GM18867 (cell line): ENCODE measurements around the gene PLEK2.

Experiments
- ATAC-seq: cut with Tn5 transposase; IDR thresholded peaks from one replicate; pipeline ENCODE4 v1.9.1; 2021; ENCODE audit warnings: mild to moderate bottlenecking, moderate library complexity; ENCODE audit not compliant: unreplicated experiment

Gene PLEK2

GRCh38 chr14:67405771-67406170 lies 6.2 kb downstream of the PLEK2 start:
- ATAC-seq, result no peak

GRCh38 chr14:67400434-67400833 lies 11.5 kb downstream of the PLEK2 start:
- ATAC-seq, result no peak

GRCh38 chr14:67397536-67397935 lies 14.4 kb downstream of the PLEK2 start:
- no peak for ATAC-seq

GRCh38 chr14:67396381-67396970 lies 15.5 kb downstream of the PLEK2 start:
- ATAC-seq, result no peak

- ATAC-seq, result no peak
Measured at GRCh38 chr14:67395876-67396189, 16.1 kb downstream of the PLEK2 start.

- ATAC-seq, result no peak
Measured at GRCh38 chr14:67395086-67395875, 16.7 kb downstream of the PLEK2 start.

GRCh38 chr14:67393689-67394088 lies 18.3 kb downstream of the PLEK2 start:
- no peak for ATAC-seq

GRCh38 chr14:67392800-67393199 lies 19.2 kb downstream of the PLEK2 start:
- ATAC-seq, result no peak

GRCh38 chr14:67392123-67392522 lies 19.8 kb downstream of the PLEK2 start:
- ATAC-seq, result no peak

GRCh38 chr14:67391268-67391667 lies 20.7 kb downstream of the PLEK2 start:
- no peak for ATAC-seq

- ATAC-seq, result no peak
Measured at GRCh38 chr14:67389811-67390534, 22.0 kb downstream of the PLEK2 start.

- ATAC-seq, result no peak
Measured at GRCh38 chr14:67389275-67389674, 22.7 kb downstream of the PLEK2 start.

- no peak for ATAC-seq
Measured at GRCh38 chr14:67387195-67387594, 24.8 kb downstream of the PLEK2 start.

- no peak for ATAC-seq
Measured at GRCh38 chr14:67385618-67386017, 26.3 kb downstream of the PLEK2 start.

GRCh38 chr14:67385120-67385519 lies 26.8 kb downstream of the PLEK2 start:
- ATAC-seq, result no peak

- ATAC-seq, result no peak
Measured at GRCh38 chr14:67377916-67378315, 34.0 kb downstream of the PLEK2 start.

- peak; percentile 57 for ATAC-seq
Measured at GRCh38 chr14:67373347-67373746, 38.6 kb downstream of the PLEK2 start.

GRCh38 chr14:67372833-67373232 lies 39.1 kb downstream of the PLEK2 start:
- no peak for ATAC-seq

- ATAC-seq, result no peak
Measured at GRCh38 chr14:67371247-67372148, 40.5 kb downstream of the PLEK2 start.

- ATAC-seq, result no peak
Measured at GRCh38 chr14:67370830-67371229, 41.1 kb downstream of the PLEK2 start.

GRCh38 chr14:67365476-67365875 lies 46.5 kb downstream of the PLEK2 start:
- peak; percentile 78 for ATAC-seq
